ENCODE data around the gene GPRASP1. TPM values are rescaled to one million over a fixed set of nuclear protein-coding genes. Genes with fewer than 3 reads are reported as not detected.

Gene GPRASP1
- polyA plus RNA-seq, 10 donors = 8.5 to 16.3 (median 12.3) TPM

DNA sequence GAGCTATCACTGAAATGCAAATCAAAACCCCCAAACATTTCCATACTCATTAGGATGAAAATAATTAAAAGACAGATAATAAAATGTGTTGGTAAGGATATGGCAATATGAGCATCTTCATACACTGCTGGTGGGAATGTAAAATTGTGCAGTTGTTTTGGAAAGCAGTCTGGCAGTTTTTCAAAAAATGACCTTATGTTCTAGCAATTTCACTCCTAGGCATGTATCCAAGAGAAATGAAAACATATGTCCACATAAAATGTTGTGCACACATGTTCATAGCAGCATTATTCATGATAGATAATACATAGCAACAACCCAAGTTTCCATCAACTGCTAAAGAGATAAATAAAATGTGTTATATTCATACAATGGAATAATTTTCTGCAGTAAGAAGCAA, 46.2 kb downstream of the GPRASP1 start:
- peak; percentile 63 to 87 (median 76) for DNase-seq

Other genes with a start within 250 kb of the GPRASP1 start
- not detected for gene NXF2B, start 211.5 kb upstream of the GPRASP1 start, polyA plus RNA-seq (ENCODE audit: insufficient read length in 10 of 10)
- not detected for gene TCP11X2, start 179.7 kb upstream of the GPRASP1 start, polyA plus RNA-seq (ENCODE audit: insufficient read length in 10 of 10)
- gene TMSB15A, start 134.7 kb upstream of the GPRASP1 start, polyA plus RNA-seq (ENCODE audit: insufficient read length in 10 of 10) = 10 to 100 TPM in 9 of 10 donors, 1 to 10 TPM in 1; 9.7 to 24.3 (median 13.5) TPM
- 1 to 10 TPM; 5.7 to 8.9 (median 8.1) TPM for gene ARMCX5, start 52.0 kb upstream of the GPRASP1 start, polyA plus RNA-seq (ENCODE audit: insufficient read length in 10 of 10)
- gene GPRASP2, start 61.0 kb downstream of the GPRASP1 start, polyA plus RNA-seq (ENCODE audit: insufficient read length in 10 of 10) = 10 to 100 TPM; 16.8 to 31.3 (median 19.1) TPM
- gene GPRASP3, start 69.3 kb downstream of the GPRASP1 start, polyA plus RNA-seq (ENCODE audit: insufficient read length in 10 of 10) = 10 to 100 TPM in 1 of 10 donors, 1 to 10 TPM in 9; 6.4 to 10.0 (median 7.6) TPM

All from muscle of back (tissue), 11 donors.